ENCODE data around the gene STXBP6. TPM values are rescaled to one million over a fixed set of nuclear protein-coding genes. Genes with fewer than 3 reads are reported as not detected.

The STXBP6 gene
- total and polyA plus RNA-seq, 7 donors = 7.1 to 32.8 (median 14.3) TPM

DNA sequence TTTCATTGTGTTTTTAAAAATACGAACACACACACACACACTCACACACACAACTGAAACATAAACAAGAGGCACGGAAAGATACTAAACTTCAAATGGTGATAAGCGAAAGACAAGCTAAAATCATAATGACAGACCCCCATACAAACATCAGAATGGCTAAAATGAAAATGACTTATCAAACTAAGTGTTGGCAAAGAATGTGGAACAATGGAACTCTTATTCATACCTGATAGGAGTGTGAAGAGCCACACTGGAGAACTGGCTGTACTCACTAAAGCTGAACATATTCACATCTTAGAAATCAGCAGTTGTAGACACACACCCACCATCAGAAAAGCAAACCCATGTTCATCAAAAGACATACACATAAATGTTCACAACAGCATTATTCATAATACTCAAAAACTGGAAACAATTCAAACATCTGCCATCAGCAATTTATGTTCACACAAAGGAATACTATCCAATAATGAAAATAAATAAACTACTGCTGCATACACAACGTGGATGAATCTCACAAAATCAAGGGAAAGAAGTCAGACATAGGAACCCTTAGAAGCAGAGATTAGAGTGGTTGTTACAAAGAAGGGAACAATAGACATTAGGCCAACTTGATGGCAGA lies 11.8 kb downstream of the STXBP6 start:
- no peak for DNase-seq
- Histone ChIP-seq H3K4me3 (no peak overlapping the region), H3K27ac (no peak overlapping the region), H3K36me3 (no peaks in the 10 kb centered on the region), H3K9me3 (no peaks in the 10 kb centered on the region), H3K4me1 (peaks cover 0 to 28% (median 18%) of the 10 kb centered on the region in 4 donors), H3K27me3 (no peaks in the 10 kb centered on the region)
- TF ChIP-seq POLR2AphosphoS5 (IDR thresholded peaks at IDR 0.05) = no peak
- TF ChIP-seq EP300 (IDR thresholded peaks at IDR 0.05) = no peak
- TF ChIP-seq POLR2A (IDR thresholded peaks at IDR 0.05) = no peak
- no peak for TF ChIP-seq CTCF (IDR thresholded peaks at IDR 0.05)
- WGBS, 2 donors = 84 to 85% methylated on average over 4 of the region's 4 CpGs
- intact Hi-C loops (cut with DNase I) = loop anchor here (5.0 kb wide), 1 partner anchor 36 kb away; no protein-coding TSS in a partner anchor

- Histone ChIP-seq H3K36me3 (no peaks in the 10 kb centered on the region), H3K4me1 (peaks cover 0 to 19% (median 11%) of the 10 kb centered on the region in 4 donors), H3K27ac (peak overlapping the region in 2 of 4 donors; percentile 17 to 33), H3K4me3 (no peak overlapping the region), H3K27me3 (no peaks in the 10 kb centered on the region), H3K9me3 (no peaks in the 10 kb centered on the region)
- intact Hi-C loops (cut with DNase I) = loop anchor here (5.0 kb wide), 1 partner anchor 35 kb away; no protein-coding TSS in a partner anchor
- TF ChIP-seq POLR2AphosphoS5 (IDR thresholded peaks at IDR 0.05) = no peak
- no peak for TF ChIP-seq CTCF (IDR thresholded peaks at IDR 0.05)
- TF ChIP-seq EP300 (IDR thresholded peaks at IDR 0.05) = no peak
- no peak for TF ChIP-seq POLR2A (IDR thresholded peaks at IDR 0.05)
- WGBS, 2 donors = 76 to 87% methylated on average over 2 of the region's 2 CpGs
- no peak for DNase-seq
These were observed 12.9 kb downstream of the STXBP6 start for GRCh38 chr14:25037032-25037431.

- Histone ChIP-seq H3K9me3 (no peaks in the 10 kb centered on the region), H3K27ac (no peak overlapping the region), H3K4me1 (peaks cover 0 to 12% (median 7%) of the 10 kb centered on the region in 4 donors), H3K36me3 (no peaks in the 10 kb centered on the region), H3K4me3 (no peak overlapping the region), H3K27me3 (no peaks in the 10 kb centered on the region)
- DNase-seq = no peak
- intact Hi-C loops (cut with DNase I) = loop anchor here (5.0 kb wide), 1 partner anchor 33 kb away; no protein-coding TSS in a partner anchor
- TF ChIP-seq POLR2A (IDR thresholded peaks at IDR 0.05) = no peak
- no peak for TF ChIP-seq CTCF (IDR thresholded peaks at IDR 0.05)
- TF ChIP-seq EP300 (IDR thresholded peaks at IDR 0.05) = no peak
- no peak for TF ChIP-seq POLR2AphosphoS5 (IDR thresholded peaks at IDR 0.05)
- 25 to 69% methylated on average over 11 of the region's 11 CpGs for WGBS, 2 donors
These were observed 14.9 kb downstream of the STXBP6 start for GRCh38 chr14:25034803-25035681.

GRCh38 chr14:25033358-25033757 lies 16.6 kb downstream of the STXBP6 start:
- no peaks in the 10 kb centered on the region for H3K27me3 ChIP-seq
- H3K4me1 ChIP-seq = peaks cover 0 to 12% (median 7%) of the 10 kb centered on the region in 4 donors
- DNase-seq = no peak
- H3K4me3 ChIP-seq = no peak overlapping the region
- WGBS, 2 donors = 91 to 92% methylated on average over 1 of the region's 1 CpG
- TF ChIP-seq CTCF (IDR thresholded peaks at IDR 0.05) (no peak), EP300 (IDR thresholded peaks at IDR 0.05) (no peak), POLR2A (IDR thresholded peaks at IDR 0.05) (no peak), POLR2AphosphoS5 (IDR thresholded peaks at IDR 0.05) (no peak)
- no peaks in the 10 kb centered on the region for H3K9me3 ChIP-seq
- H3K36me3 ChIP-seq = no peaks in the 10 kb centered on the region
- intact Hi-C loops (cut with DNase I) = no loop called here
- H3K27ac ChIP-seq = no peak overlapping the region
